Left renal cortex interstitium (tissue), 4 donors: ENCODE measurements around the gene PATJ. TPM values are rescaled to one million over a fixed set of nuclear protein-coding genes. Genes with fewer than 3 reads are reported as not detected.
"Not testable (repeated sequence)": the region's sequence is repeated elsewhere in the genome, so short reads cannot be mapped to it uniquely, and the experiment has no call there.

Experiments used
- DNase-seq, 4 donors: peaks; one replicate each; pipeline ENCODE4 v3.0.0-alpha.2; 2013; ENCODE audit warnings: low read depth in 4 of 4, low spot score in 2 of 4, missing footprints in 1 of 4
- polyA plus RNA-seq, 4 donors: library from polyadenylated mRNA; unstranded; fragments of 120-200 nt; gene quantifications; one replicate each; pipeline ENCODE4 v1.2.1, GENCODE V29; 2013; ENCODE audit not compliant: insufficient read length in 4 of 4

The PATJ gene
- polyA plus RNA-seq, 4 donors, result 33.0 to 61.4 (median 48.7) TPM

DNA sequence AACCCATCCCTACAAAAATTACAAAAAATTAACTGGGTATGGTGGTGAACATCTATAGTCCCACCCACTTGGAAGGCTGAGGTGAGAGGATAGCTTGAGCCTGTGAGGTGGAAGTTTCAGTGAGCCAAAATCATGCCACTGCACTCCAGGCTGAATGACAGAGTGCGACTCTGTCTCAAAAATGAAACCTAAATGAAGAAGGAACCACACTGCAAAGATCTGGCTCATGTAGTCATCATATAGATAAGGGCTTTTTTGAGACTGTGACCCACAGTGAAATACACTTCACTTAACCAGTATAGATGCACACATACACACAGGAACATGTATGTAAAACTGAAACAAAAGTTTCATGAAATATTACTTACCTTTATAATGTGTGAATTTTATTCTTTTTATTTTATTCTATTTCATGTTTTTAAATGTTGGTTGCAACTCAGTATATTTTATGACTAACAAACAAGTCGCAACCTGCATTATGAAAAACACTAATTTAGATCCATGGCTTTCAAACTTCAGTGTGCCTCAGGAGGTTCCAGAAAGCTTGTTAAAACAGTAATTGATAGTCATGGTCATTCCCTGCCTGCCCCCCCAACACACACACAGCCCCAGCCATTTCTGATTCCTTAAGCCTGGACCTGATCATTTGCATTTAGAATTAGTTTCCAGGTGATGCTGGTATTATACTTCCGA is 189.5 kb downstream of the PATJ start:
- DNase-seq, result no peak

DNA sequence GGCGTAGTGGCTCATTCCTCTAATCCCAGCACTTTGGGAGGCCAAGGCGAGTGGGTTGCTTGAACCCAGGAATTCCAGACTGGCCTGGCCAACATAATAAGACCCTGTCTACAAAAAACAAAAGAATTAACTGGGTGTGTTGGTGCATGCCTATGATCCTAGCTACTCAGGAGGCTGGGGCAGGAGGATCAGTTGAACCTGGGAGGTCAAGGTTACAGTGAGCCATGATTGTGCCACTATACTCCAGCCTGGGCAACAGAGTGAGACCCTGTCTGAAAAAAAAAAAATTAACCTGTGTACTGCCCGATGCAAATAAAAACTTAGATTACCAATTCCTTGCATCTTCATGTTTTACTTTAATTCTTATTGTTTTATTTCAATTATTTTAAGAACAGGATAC is 193.2 kb downstream of the PATJ start:
- DNase-seq, result no peak

DNA sequence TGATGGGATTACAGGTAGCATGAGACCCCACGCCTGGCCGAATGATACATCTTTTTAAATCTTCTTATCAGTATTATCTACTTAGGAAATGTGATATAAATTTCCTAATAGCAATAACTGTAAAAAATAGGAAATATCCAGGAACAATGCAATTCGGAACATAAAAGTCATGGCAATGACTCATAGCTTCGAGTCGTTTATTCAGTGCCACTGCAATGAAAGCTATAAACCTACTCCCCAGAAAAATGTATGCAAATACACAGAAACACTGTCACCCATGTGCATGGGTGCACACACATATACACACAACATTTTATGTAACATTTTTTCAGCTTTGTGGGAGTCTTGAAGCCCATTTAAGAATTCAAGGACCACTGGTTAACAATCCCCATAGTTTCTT is 194.6 kb downstream of the PATJ start:
- no peak for DNase-seq

DNA sequence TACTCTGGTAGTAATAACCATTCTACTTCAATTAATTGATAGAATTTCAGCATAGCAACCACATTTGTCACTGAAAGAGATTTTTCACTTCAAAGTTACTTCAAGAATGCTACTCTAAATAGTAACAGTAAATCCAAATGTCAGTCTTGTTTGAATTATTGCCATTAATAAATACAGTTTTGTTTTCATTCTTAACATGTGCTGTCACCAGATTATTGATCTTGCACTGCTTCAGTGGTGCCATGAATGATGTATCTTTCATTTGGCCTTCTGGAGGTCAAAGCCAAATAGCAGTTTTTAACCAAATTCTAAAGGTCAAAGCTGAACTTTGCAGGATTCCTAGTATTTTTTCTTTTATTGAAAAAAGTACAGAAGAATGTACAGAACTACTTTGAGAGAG is 199.5 kb downstream of the PATJ start:
- no peak for DNase-seq

- no peak for DNase-seq
These were observed 200.6 kb downstream of the PATJ start for GRCh38 chr1:61942856-61943255.

GRCh38 chr1:61948685-61949084 is 206.4 kb downstream of the PATJ start:
- DNase-seq, result not testable (repeated sequence)

- DNase-seq, result no peak
These were observed 208.1 kb downstream of the PATJ start for GRCh38 chr1:61950418-61950817.

DNA sequence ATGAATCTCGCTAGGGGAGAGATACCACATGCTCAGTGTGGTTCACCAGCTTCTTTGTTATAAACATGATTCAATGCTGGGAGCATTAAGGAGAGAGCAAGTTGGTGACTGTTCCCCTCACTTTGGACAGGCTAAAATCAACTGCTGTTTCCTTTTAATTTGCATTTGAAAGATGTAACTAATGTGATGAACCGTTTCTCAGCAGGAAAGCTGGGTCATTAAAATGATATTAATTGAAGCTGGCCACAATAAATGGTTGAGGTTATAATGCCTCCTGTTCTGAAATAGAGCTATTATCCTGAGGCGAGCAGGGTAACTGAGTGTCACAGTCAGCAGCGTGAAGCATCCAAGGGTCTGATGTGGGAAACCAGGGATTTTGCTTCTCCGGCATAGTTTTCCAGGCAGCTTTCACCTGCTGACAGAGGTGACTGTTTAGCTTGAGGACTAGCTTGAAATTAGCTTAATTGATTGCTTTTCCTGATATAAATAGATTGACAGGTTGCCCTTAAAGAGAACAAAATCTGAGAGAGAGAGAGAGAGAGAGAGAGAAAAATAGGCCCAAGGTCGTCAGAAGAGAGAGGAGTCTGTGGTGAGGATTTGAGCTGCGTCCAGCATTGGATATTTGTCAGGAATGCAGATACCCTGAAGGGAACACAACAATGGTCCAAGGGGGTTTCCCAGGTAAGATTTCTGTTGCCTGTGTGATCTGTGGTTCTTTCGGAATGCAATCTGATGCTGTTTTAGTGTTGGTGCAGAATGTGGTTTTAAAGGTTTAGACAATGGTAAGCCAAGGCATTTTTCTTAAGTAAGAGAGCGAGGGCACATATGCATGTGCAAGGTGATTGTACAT is 209.7 kb downstream of the PATJ start:
- DNase-seq, result no peak

GRCh38 chr1:61952675-61953074 is 210.4 kb downstream of the PATJ start:
- no peak for DNase-seq

DNA sequence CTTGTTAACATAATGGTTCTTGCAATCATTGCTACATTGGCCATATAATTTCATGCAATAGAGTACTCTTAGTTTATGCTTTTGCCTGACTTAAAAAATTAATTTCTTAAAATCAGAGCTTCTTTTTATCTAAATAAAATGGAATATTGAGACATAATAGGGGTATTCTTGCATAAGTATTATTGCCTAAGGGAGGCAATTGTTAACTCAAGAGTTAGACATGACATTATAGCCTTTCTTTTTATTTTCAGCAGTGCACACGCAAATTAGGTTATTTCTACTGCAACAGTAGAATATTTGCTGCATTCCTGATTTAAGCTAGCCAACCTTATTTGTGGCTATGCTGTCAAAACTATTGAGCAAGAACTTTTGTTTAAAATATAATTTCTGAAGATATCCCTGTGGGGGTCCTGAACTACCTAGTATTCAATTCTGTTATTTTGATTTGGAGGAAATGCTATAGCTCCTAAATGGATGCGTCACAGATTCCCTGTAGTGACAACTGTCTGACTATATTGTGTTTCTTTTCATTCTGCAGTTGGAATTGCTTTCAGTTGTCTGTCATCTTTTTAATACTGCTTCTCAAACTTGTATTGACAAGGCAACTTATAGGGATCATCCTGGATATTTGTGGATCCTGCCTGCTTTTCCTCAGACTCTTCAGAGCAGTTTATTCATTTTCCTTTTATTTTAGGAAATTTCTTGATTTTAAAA is 211.0 kb downstream of the PATJ start:
- DNase-seq, result no peak

DNA sequence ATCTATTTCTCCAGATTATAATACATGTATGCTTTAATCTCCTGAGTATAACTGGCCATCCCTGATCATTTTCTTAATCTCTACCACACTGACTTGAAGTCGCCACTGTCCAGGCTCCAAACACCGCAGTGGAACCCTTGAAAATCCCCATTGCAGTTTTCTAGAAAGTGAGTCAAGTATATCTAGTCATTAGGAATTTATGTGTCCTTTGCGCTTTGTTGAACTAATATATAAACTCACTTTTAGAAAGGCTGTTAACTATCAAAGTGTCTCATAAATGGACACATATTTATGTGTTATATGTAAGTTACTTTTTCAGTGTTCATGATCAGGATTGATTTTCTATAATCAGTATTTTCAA is 211.5 kb downstream of the PATJ start:
- no peak for DNase-seq

- no peak for DNase-seq
These were observed 213.0 kb downstream of the PATJ start for GRCh38 chr1:61955261-61955660.

DNA sequence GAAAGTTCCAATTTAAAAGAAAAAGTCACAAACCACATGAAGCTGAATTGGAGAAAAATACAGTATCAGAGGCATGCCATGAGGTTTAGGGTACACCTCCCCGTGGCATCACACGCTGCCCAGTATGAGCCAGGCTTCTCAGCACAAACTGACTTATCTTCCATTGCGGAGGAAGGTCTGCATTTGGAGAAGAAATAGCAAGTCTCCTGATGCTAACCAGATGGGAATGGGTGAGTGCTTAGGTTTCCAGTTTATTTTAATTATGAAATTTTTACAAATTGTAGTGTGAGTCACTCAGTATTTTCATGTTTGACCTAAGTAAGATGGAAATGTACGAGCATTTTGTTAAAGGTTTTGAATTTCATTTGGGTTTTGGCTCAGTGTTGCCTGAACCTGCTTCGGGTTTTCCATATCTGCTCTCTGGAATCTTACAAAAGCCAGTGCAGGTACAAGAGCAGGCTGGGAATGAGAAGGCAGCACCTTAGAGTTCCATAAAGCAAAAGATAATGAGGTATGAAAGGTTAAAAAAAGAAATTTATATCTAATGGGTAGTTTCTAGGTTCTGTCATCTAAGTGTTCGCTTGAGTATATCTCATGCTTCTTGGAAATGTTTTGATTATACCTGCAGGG is 213.9 kb downstream of the PATJ start:
- DNase-seq, result no peak

- no peak for DNase-seq
These were observed 214.5 kb downstream of the PATJ start for GRCh38 chr1:61956784-61957183.

DNA sequence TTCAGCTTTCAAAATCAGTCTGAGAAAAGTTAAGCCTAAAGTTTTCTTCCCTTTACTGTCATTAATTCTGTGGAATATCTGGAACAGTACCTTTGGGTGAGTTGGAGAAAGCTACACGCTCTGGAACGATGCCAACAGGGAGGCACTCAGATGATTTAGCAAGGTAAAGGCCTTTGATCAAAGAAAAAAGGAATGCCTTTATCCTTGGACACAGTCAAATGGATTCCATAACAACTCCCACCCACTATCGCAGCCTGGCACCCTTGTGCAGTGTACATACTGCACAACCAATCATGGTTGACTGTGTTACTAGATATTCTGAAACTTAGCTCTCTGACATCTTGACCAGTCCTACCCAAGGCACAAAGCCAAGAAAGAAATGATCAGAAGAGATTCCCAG is 218.7 kb downstream of the PATJ start:
- no peak for DNase-seq

DNA sequence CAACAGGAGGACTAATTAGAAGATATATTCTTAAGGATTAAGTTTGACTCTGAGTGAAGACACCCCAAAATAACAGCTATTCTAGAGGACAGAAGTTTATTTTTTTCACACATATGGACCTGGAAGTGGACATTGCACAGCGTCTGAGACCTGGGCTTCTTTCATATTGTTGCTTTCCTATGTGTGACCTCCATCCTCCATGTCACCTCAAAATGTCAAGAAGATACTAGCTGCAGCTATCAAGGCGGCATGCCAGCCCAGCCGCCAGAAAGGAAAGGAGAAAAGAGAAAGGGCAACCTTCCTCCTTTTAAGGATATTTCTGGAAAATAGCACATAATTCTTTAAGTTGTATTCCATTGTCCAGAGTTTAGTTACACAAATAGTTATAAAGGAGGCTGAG is 220.4 kb downstream of the PATJ start:
- no peak for DNase-seq

DNA sequence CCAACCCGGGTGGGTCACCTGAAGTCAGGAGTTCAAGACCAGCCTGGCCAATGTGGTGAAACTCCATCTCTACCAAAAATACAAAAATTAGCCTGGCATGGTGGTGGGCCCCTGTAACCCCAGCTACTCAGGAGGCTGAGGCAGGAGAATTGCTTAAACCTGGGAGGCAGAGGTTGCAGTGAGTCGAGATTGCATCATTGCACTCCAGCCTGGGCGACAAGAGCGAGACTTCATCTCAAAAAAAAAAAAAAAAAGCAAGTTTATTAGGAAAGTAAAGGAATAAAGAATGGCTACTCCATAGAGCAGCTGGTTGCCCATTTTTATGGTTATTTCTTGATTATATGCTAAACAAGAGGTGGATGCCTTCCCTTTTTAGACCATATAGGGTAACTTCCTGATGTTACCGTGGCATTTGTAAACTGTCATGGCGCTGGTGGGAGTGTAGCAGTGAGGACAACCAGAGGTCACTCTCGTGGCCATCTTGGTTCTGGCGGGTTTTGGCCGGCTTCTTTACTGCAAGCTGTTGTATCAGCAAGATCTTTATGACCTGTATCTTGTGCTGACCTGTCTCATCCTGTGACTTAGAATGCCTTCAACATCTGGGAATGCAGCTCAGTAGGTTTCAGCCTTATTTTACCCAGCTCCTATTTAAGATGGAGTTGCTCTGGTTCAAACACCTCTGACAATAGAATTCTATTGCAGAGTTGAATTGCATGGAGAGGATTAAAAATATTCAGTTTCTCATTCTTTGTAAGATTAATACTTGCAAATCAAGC is 224.4 kb downstream of the PATJ start:
- not testable (repeated sequence) for DNase-seq

DNA sequence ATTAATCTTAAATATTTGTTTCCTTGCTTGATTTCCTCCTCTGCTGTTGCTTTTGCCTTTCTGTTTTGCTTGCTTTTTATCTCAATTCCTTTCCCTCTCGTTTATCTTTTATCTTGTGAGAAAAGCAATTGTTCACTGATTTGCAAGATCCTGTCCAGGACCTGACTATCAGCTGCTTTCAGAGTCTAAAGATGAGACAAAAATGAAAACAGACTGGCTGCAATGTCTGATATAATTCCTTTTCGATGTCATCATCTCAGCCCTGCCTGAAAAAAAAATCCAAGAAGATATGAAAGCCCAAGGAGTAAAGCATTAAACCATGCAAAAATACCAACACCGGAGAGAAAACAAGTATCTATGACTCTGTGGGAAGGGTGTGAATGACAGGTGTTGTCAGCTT is 225.5 kb downstream of the PATJ start:
- no peak for DNase-seq

DNA sequence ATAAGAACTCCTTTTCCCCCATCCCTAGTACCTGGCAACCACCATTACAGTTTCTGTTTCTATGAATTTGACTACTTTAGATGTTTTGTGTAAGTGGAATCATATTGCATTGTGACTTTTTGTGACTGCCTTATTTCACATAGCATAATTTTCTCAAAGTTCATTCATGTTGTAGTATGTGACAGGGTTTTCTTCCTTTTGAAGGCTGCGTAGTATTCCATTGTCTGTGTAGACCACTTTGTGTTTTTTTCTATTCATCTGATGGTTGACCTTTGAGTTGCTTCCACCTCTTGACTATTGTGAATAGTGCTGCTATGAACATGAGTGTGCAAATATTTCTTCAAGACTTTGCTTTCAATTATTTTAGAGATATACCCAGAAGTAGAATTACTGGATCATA is 226.6 kb downstream of the PATJ start:
- DNase-seq, result no peak

GRCh38 chr1:61973100-61973837 is 231.0 kb downstream of the PATJ start:
- DNase-seq, result no peak
